Panc1 (cell line): ENCODE measurements around the gene NUDT3. TPM values are rescaled to one million over a fixed set of nuclear protein-coding genes. Genes with fewer than 3 reads are reported as not detected.
"Not testable (repeated sequence)": the region's sequence is repeated elsewhere in the genome, so short reads cannot be mapped to it uniquely, and the experiment has no call there.

Experiments used
- ATAC-seq: fragments of 200-7000 bp; cut with Tn5 transposase; 2 replicates; pipeline ENCODE4 v1.9.1; 2020; ENCODE audit warnings: mild to moderate bottlenecking, moderate library complexity
- BruUV-seq: library from RNA; stranded (reverse); fragments of 400-500 nt; replicated peaks from 2 replicates; lab custom pipeline; 2021; lab: Mats Ljungman, UMichigan
- CTCF ChIA-PET: fragments of 300-600 bp; sonication (Branson Sonifier 250); formaldehyde crosslinking; loops from one replicate; lab custom pipeline; 2022; ENCODE audit warnings: antibody characterized with exemption; lab: Charles Lee
- POLR2A ChIA-PET: fragments of 300-600 bp; sonication (Branson Sonifier 250); formaldehyde crosslinking; loops from one replicate; lab custom pipeline; 2022; ENCODE audit warnings: antibody characterized with exemption; lab: Charles Lee
- DNase-seq: peaks from one replicate; pipeline ENCODE4 v3.0.0-alpha.2; 2010; ENCODE audit warnings: low read depth, low spot score
- H3K27ac ChIP-seq: 2 replicates; pipeline ENCODE4 v1.5.1; 2011; ENCODE audit warnings: mild to moderate bottlenecking, low read length, inconsistent platforms
- H3K27me3 ChIP-seq: fragments of 200-500 bp; sonication (Bioruptor generic); 2 replicates; pipeline ENCODE4 v1.6.0; 2014; ENCODE audit warnings: low read length, inconsistent platforms; ENCODE audit not compliant: control insufficient read depth, insufficient read depth
- H3K36me3 ChIP-seq: fragments of 200-500 bp; sonication (Bioruptor generic); 2 replicates; pipeline ENCODE4 v1.5.1; 2014; ENCODE audit warnings: inconsistent platforms, mild to moderate bottlenecking, low read length, moderate library complexity; ENCODE audit not compliant: control insufficient read depth, insufficient read depth
- H3K4me1 ChIP-seq: 2 replicates; pipeline ENCODE4 v1.5.1; 2011; ENCODE audit warnings: inconsistent platforms, mild to moderate bottlenecking, low read length, moderate library complexity; ENCODE audit not compliant: control insufficient read depth, insufficient read depth
- H3K4me3 ChIP-seq, 2 experiments: 2 replicates each; pipeline ENCODE4 v1.5.1; 2011 to 2012; ENCODE audit warnings: low read depth in 2 of 2, low read length in 2 of 2, mild to moderate bottlenecking in 2 of 2, inconsistent platforms in 1 of 2, moderate library complexity in 1 of 2
- H3K9me3 ChIP-seq: fragments of 200-500 bp; sonication (Bioruptor generic); 2 replicates; pipeline ENCODE4 v1.5.1; 2014; ENCODE audit warnings: low read depth, mild to moderate bottlenecking, inconsistent platforms, low read length, moderate library complexity; ENCODE audit not compliant: control insufficient read depth, insufficient read depth
- CTCF ChIP-seq: fragments of 450-650 bp; IDR thresholded peaks from 2 replicates; pipeline ENCODE4 v1.5.1; 2017; ENCODE audit warnings: mild to moderate bottlenecking
- POLR2AphosphoS5 ChIP-seq: IDR thresholded peaks from 2 replicates; pipeline ENCODE4 v1.6.1; 2012; ENCODE audit warnings: mild to moderate bottlenecking, low read depth, low read length, moderate library complexity
- REST ChIP-seq, 2 experiments: IDR thresholded peaks; 2 replicates each; pipeline ENCODE4 v1.6.1; 2011 to 2012; ENCODE audit warnings: low read depth in 2 of 2, control low read depth in 1 of 2, low read length in 1 of 2, mild to moderate bottlenecking in 1 of 2, moderate library complexity in 1 of 2; ENCODE audit not compliant: insufficient read depth in 1 of 2
- SIN3A ChIP-seq: IDR thresholded peaks from 2 replicates; pipeline ENCODE4 v1.6.1; 2012; ENCODE audit warnings: low read depth, mild to moderate bottlenecking, low read length, moderate library complexity, borderline replicate concordance; ENCODE audit not compliant: insufficient read depth
- TCF7L2 ChIP-seq: IDR thresholded peaks from 2 replicates; pipeline ENCODE4 v1.6.1; 2011; ENCODE audit warnings: mild to moderate bottlenecking, low read depth, low read length, inconsistent platforms
- in situ Hi-C: cut with HindIII; loops from 2 replicates; pipeline ENCODE4 v1.10.0; 2016; ENCODE audit warnings: low sequenced_read_pairs, low pct_unique_long_range_greater_than_20kb
- intact Hi-C: fragments of 100-400 bp; cut with micrococcal nuclease; formaldehyde crosslinking; loops from one replicate; pipeline ENCODE4 v1.10.0; 2022; ENCODE audit not compliant: unreplicated experiment
- total RNA-seq: library from RNA; stranded (reverse); gene quantifications from one replicate; pipeline ENCODE4 v1.2.1, GENCODE V29; 2021; ENCODE audit not compliant: unreplicated experiment

The NUDT3 gene
- total RNA-seq, 1 experiment from 2014 or later, result 25.9 TPM

GRCh38 chr6:34269132-34269531, 123.3 kb downstream of the NUDT3 start:
- H3K27ac ChIP-seq, H3K9me3 ChIP-seq, H3K4me3 ChIP-seq, BruUV-seq, H3K4me1 ChIP-seq, ATAC-seq, CTCF ChIA-PET, POLR2A ChIA-PET, H3K27me3 ChIP-seq, H3K36me3 ChIP-seq, in situ Hi-C loops, intact Hi-C loops, DNase-seq: not testable (repeated sequence)

GRCh38 chr6:34267746-34268145, 124.7 kb downstream of the NUDT3 start:
- DNase-seq (no peak), ATAC-seq (no peak)
- CTCF ChIA-PET, result no interaction called here
- Histone ChIP-seq H3K4me1 (no peaks in the 10 kb centered on the region), H3K27me3 (no peaks in the 10 kb centered on the region), H3K36me3 (no peaks in the 10 kb centered on the region), H3K9me3 (no peaks in the 10 kb centered on the region), H3K27ac (no peak overlapping the region), H3K4me3 (no peak overlapping the region)
- BruUV-seq, result no TSS peak
- intact Hi-C loops, result no loop called here
- no peak for TF ChIP-seq TCF7L2
- no peak for TF ChIP-seq POLR2AphosphoS5
- no peak for TF ChIP-seq REST (IDR thresholded peaks at IDR 0.05; ENCODE audit: insufficient read depth in 1 of 2, low read depth in 2 of 2, low read length in 1 of 2)
- no peak for TF ChIP-seq SIN3A
- no peak for TF ChIP-seq CTCF
- POLR2A ChIA-PET, result no interaction called here
- in situ Hi-C loops, result no loop called here

- H3K4me1 ChIP-seq, DNase-seq, H3K9me3 ChIP-seq, ATAC-seq, H3K36me3 ChIP-seq, in situ Hi-C loops, intact Hi-C loops, H3K4me3 ChIP-seq, H3K27me3 ChIP-seq, BruUV-seq, POLR2A ChIA-PET, H3K27ac ChIP-seq: not testable (repeated sequence)
- CTCF ChIA-PET, result interaction anchor here (0.6 kb wide), 1 partner anchor 38 kb away, joined by 3 read pairs; no protein-coding TSS in a partner anchor
These were observed 129.0 kb downstream of the NUDT3 start for GRCh38 chr6:34263484-34263883.
